GM12892 (cell line): Measurements from ENCODE around the gene PHF24.

ENCODE experiments used
- POLR2A ChIP-seq: IDR thresholded peaks from 2 replicates; pipeline ENCODE4 v1.6.1; 2011; ENCODE audit warnings: low read depth, low read length, control low read depth
- TAF1 ChIP-seq: IDR thresholded peaks from 2 replicates; pipeline ENCODE4 v1.6.1; 2011; ENCODE audit warnings: low read depth, mild to moderate bottlenecking, control low read depth, low read length, borderline replicate concordance

DNA sequence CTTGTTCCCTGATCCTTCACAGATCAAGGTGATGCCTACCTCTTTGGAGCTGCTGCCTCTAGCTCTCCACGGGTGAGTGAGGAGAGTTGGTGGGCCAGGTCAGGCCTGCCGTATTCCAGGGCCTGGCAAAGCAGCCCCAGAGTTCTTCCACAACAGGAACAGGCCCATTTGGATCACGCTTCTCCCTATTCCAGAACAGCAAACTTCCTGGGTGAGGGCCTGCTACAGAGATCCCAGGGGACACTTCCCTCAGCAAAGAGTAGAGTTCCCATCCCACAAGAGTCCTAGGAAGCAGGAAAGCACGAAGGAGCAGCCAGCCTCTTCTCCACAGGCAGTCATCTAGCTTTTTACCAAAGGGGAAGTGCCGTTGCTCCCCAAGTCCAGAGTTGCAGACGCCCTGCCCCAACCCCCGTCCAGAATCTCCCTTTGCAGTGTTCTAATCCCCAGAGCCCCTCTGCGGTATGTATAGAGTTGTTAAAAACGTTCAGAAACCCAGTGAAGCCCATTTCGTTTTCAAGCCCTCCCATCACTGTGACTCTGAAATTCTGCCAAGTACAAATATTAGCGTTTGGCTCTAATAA is 22.2 kb downstream of the PHF24 start:
- TF ChIP-seq POLR2A (no peak), TAF1 (no peak)
